CD4-positive, alpha-beta T cell (primary cell): ENCODE results near the gene ATP10A. TPM values are rescaled to one million over a fixed set of nuclear protein-coding genes. Genes with fewer than 3 reads are reported as not detected.

Experiments
- ATAC-seq: fragments of 200-7000 bp; cut with Tn5 transposase; one replicate; pipeline ENCODE4 v1.10.0; 2022; ENCODE audit warnings: mild to moderate bottlenecking; ENCODE audit not compliant: poor library complexity
- CTCF ChIA-PET: fragments of 350-600 bp; sonication (Branson Sonifier 250); formaldehyde crosslinking; loops from one replicate; lab custom pipeline; 2021; ENCODE audit warnings: antibody characterized with exemption, inconsistent platforms; lab: Charles Lee
- POLR2A ChIA-PET: fragments of 350-600 bp; sonication (Branson Sonifier 250); formaldehyde crosslinking; loops from one replicate; lab custom pipeline; 2021; ENCODE audit warnings: antibody characterized with exemption, inconsistent platforms; lab: Charles Lee
- DNase-seq, 14 experiments: peaks; one replicate each; pipeline ENCODE4 v3.0.0-alpha.2; 2013 to 2020; ENCODE audit warnings: mixed read lengths in 2 of 14
- H3K27ac ChIP-seq, 2 donors: one replicate each; pipeline versions ENCODE4 v1.5.1 to v1.7.0; 2013; ENCODE audit warnings: low read length in 2 of 2, low read depth in 1 of 2, mild to moderate bottlenecking in 1 of 2
- H3K27me3 ChIP-seq, 2 experiments: 1 replicate in 1 of 2; 2 replicates in 1 of 2; pipeline versions ENCODE4 v1.6.1 to v1.7.0; 2013; ENCODE audit warnings: low read length in 2 of 2, control low read depth in 1 of 2, mild to moderate bottlenecking in 1 of 2, moderate library complexity in 1 of 2; ENCODE audit not compliant: insufficient read depth in 2 of 2, control insufficient read depth in 1 of 2
- H3K36me3 ChIP-seq: one replicate; pipeline ENCODE4 v1.6.1; 2013; ENCODE audit warnings: low read length, control low read depth; ENCODE audit not compliant: insufficient read depth
- H3K4me1 ChIP-seq: one replicate; pipeline ENCODE4 v1.6.1; 2013; ENCODE audit warnings: low read length, control low read depth; ENCODE audit not compliant: insufficient read depth
- H3K4me3 ChIP-seq: one replicate; pipeline ENCODE4 v1.5.1; 2013; ENCODE audit warnings: mild to moderate bottlenecking, low read length, moderate library complexity
- H3K9me3 ChIP-seq, 2 experiments: 1 replicate in 1 of 2; 2 replicates in 1 of 2; pipeline versions ENCODE4 v1.6.1 to v1.7.0; 2013; ENCODE audit warnings: low read length in 2 of 2, mild to moderate bottlenecking in 2 of 2, control low read depth in 1 of 2, moderate library complexity in 1 of 2; ENCODE audit not compliant: control insufficient read depth in 1 of 2, insufficient read depth in 1 of 2
- H3K27ac Mint-ChIP-seq: one replicate; pipeline ENCODE4 v1.8.0; 2020; ENCODE audit warnings: mixed read lengths
- H3K27me3 Mint-ChIP-seq: one replicate; pipeline ENCODE4 v1.8.0; 2021; ENCODE audit warnings: mixed read lengths
- H3K36me3 Mint-ChIP-seq: one replicate; pipeline ENCODE4 v1.8.0; 2021; ENCODE audit warnings: low read depth, mixed read lengths
- H3K4me1 Mint-ChIP-seq: one replicate; pipeline ENCODE4 v1.8.0; 2021; ENCODE audit warnings: low read depth, mixed read lengths
- H3K4me3 Mint-ChIP-seq: one replicate; pipeline ENCODE4 v1.8.0; 2020; ENCODE audit warnings: mild to moderate bottlenecking, mixed read lengths
- H3K9me3 Mint-ChIP-seq: one replicate; pipeline ENCODE4 v1.8.0; 2020; ENCODE audit warnings: mixed read lengths
- CTCF ChIP-seq: fragments of 200-600 bp; IDR thresholded peaks from one replicate; pipeline ENCODE4 v1.8.0; 2022; ENCODE audit warnings: antibody characterized with exemption, mild to moderate bottlenecking
- intact Hi-C, 2 experiments: fragments of 100-400 bp; cut with DNase I in 1 of 2; cut with micrococcal nuclease in 1 of 2; formaldehyde crosslinking; loops; one replicate each; pipeline versions ENCODE4 v1.15.1 to v1.9.0; 2023 to 2025; cut with DNase I, micrococcal nuclease
- total RNA-seq, 174 experiments: library from RNA in 2 of 174; stranded (reverse) in 2 of 174; gene quantifications; one replicate each; pipeline ENCODE4 v1.2.3 and lab custom pipeline; 2021 to 2026

Gene ATP10A
- total RNA-seq, 2 experiments from 2014 or later: 30.0 to 30.4 TPM

- H3K27ac ChIP-seq: peak overlapping the region; percentile 10 to 92
- CTCF ChIA-PET: interaction anchor here (1.8 kb wide), 1 partner anchor 14 kb away, joined by 8 read pairs; the partner anchor contains the start of gene ATP10A
Observed at GRCh38 chr15:25848784-25849156, 14.4 kb downstream of the ATP10A start.

GRCh38 chr15:25848325-25848724 is 14.8 kb downstream of the ATP10A start:
- H3K27ac ChIP-seq: peak overlapping the region in 1 of 2 donors; percentile 92
- H3K36me3 ChIP-seq: no peaks in the 10 kb centered on the region
- Mint-ChIP-seq H3K36me3 (peaks cover 15% of the 10 kb centered on the region), H3K27me3 (no peaks in the 10 kb centered on the region), H3K9me3 (no peaks in the 10 kb centered on the region), H3K27ac (peak overlapping the region; percentile 93), H3K4me3 (no peak overlapping the region), H3K4me1 (peaks cover 91% of the 10 kb centered on the region)
- DNase-seq (no peak), ATAC-seq (no peak)
- no peak for TF ChIP-seq CTCF
- intact Hi-C loops: loop anchor here (2.0 to 5.0 kb wide), 2 partner anchors 14 to 36 kb away; partner anchors contain the start of gene ATP10A (in 1 of the 2)
- H3K4me3 ChIP-seq: no peak overlapping the region
- ChIA-PET POLR2A (interaction anchor here (0.6 to 5.1 kb wide), 2 partner anchors 12 to 85 kb away, joined by 3 to 127 read pairs; partner anchors contain the start of gene ATP10A), CTCF (no interaction called here)
- peaks cover 82% of the 10 kb centered on the region for H3K4me1 ChIP-seq
- no peaks in the 10 kb centered on the region for H3K9me3 ChIP-seq
- H3K27me3 ChIP-seq: no peaks in the 10 kb centered on the region

More at GRCh38 chr15:25848784-25849156, 14.4 kb downstream of the ATP10A start:
- no peaks in the 10 kb centered on the region for H3K36me3 ChIP-seq
- no peak overlapping the region for H3K4me3 ChIP-seq
- POLR2A ChIA-PET: interaction anchor here (5.1 kb wide), 1 partner anchor 12 kb away, joined by 127 read pairs; the partner anchor contains the start of gene ATP10A
- no peaks in the 10 kb centered on the region for H3K9me3 ChIP-seq
- intact Hi-C loops: loop anchor here (2.0 to 5.0 kb wide), 2 partner anchors 14 to 36 kb away; partner anchors contain the start of gene ATP10A (in 1 of the 2)
- no peak for TF ChIP-seq CTCF
- Mint-ChIP-seq H3K4me1 (peaks cover 91% of the 10 kb centered on the region), H3K36me3 (peaks cover 11% of the 10 kb centered on the region), H3K4me3 (peak overlapping the region; percentile 99), H3K27ac (peak overlapping the region; percentile 93), H3K27me3 (no peaks in the 10 kb centered on the region), H3K9me3 (no peaks in the 10 kb centered on the region)
- no peaks in the 10 kb centered on the region for H3K27me3 ChIP-seq
- peaks cover 87% of the 10 kb centered on the region for H3K4me1 ChIP-seq
- DNase-seq (no peak), ATAC-seq (no peak)

- no peaks in the 10 kb centered on the region for H3K27me3 ChIP-seq
- H3K27ac Mint-ChIP-seq: peak overlapping the region; percentile 93
- ATAC-seq (no peak), DNase-seq (peak in 3 of 14 experiments; percentile 28 to 50 (median 41))
- peak overlapping the region; percentile 74 for H3K4me3 Mint-ChIP-seq
- no peaks in the 10 kb centered on the region for H3K36me3 ChIP-seq
- intact Hi-C loops: loop anchor here in 1 of 2 experiments (5.0 kb wide), 1 partner anchor 35 kb away; no protein-coding TSS in a partner anchor
- H3K4me1 ChIP-seq: peaks cover 72% of the 10 kb centered on the region
- peak overlapping the region; percentile 35 to 69 for H3K27ac ChIP-seq
- peaks cover 19% of the 10 kb centered on the region for H3K36me3 Mint-ChIP-seq
- TF ChIP-seq CTCF: no peak
- no peaks in the 10 kb centered on the region for H3K9me3 Mint-ChIP-seq
- no peak overlapping the region for H3K4me3 ChIP-seq
- POLR2A ChIA-PET: interaction anchor here (0.6 to 5.1 kb wide), 7 partner anchors 14 to 87 kb away, joined by 3 to 127 read pairs (median 3); partner anchors contain the start of gene ATP10A
- no peaks in the 10 kb centered on the region for H3K27me3 Mint-ChIP-seq
- CTCF ChIA-PET: interaction anchor here (1.1 kb wide), 1 partner anchor 87 kb away, joined by 4 read pairs; no protein-coding TSS in a partner anchor
- peaks cover 85% of the 10 kb centered on the region for H3K4me1 Mint-ChIP-seq
- no peaks in the 10 kb centered on the region for H3K9me3 ChIP-seq
Observed at GRCh38 chr15:25847051-25847450, 16.1 kb downstream of the ATP10A start.
